Kidney (tissue), 14 donors: Measurements from ENCODE around the gene UBIAD1. TPM values are rescaled to one million over a fixed set of nuclear protein-coding genes. Genes with fewer than 3 reads are reported as not detected.
"Not testable (repeated sequence)": the region's sequence is repeated elsewhere in the genome, so short reads cannot be mapped to it uniquely, and the experiment has no call there.

Experiments used
- DNase-seq, 5 donors: peaks; one replicate each; pipeline ENCODE4 v3.0.0-alpha.2; 2013 to 2020
- FAIRE-seq: peaks from 2 replicates; lab custom pipeline; 2012; peaks lifted over from hg19 to GRCh38; lab: Jason Lieb, UNC
- H3K27ac ChIP-seq, 2 donors: one replicate each; pipeline ENCODE4 v1.7.0; 2013; ENCODE audit warnings: low read depth in 2 of 2, low read length in 2 of 2, inconsistent platforms in 1 of 2
- H3K27me3 ChIP-seq: one replicate; pipeline ENCODE4 v1.7.1; 2013; ENCODE audit warnings: low read length, inconsistent platforms; ENCODE audit not compliant: control insufficient read depth, insufficient read depth
- H3K36me3 ChIP-seq, 3 donors: one replicate each; pipeline versions ENCODE4 v1.7.0 to v1.7.1; 2013; ENCODE audit warnings: low read length in 3 of 3, control low read depth in 1 of 3, inconsistent platforms in 1 of 3; ENCODE audit not compliant: insufficient read depth in 3 of 3, control insufficient read depth in 2 of 3
- H3K4me1 ChIP-seq, 3 donors: one replicate each; pipeline versions ENCODE4 v1.7.0 to v1.7.1; 2013; ENCODE audit warnings: low read length in 3 of 3, inconsistent platforms in 1 of 3, low read depth in 1 of 3; ENCODE audit not compliant: control insufficient read depth in 2 of 3, insufficient read depth in 2 of 3
- H3K4me3 ChIP-seq, 3 donors: one replicate each; pipeline versions ENCODE4 v1.7.0 to v1.8.1; 2013; ENCODE audit warnings: low read length in 3 of 3, control low read depth in 1 of 3, inconsistent platforms in 1 of 3
- H3K9ac ChIP-seq, 3 donors: one replicate each; pipeline versions ENCODE4 v1.7.0 to v1.7.1; 2013; ENCODE audit warnings: low read length in 3 of 3, control low read depth in 1 of 3, inconsistent platforms in 1 of 3
- H3K9me3 ChIP-seq, 3 donors: one replicate each; pipeline versions ENCODE4 v1.7.0 to v1.7.1; 2013; ENCODE audit warnings: low read length in 3 of 3, control low read depth in 1 of 3, inconsistent platforms in 1 of 3; ENCODE audit not compliant: control insufficient read depth in 2 of 3, insufficient read depth in 1 of 3
- CTCF ChIP-seq: IDR thresholded peaks from 3 replicates; pipeline ENCODE4 v1.5.1; 2012; ENCODE audit warnings: mild to moderate bottlenecking, moderate library complexity, borderline replicate concordance; ENCODE audit not compliant: insufficient read depth; ENCODE audit errors: extremely low read depth
- intact Hi-C: fragments of 100-400 bp; cut with DNase I; formaldehyde crosslinking; loops from one replicate; pipeline ENCODE4 v1.11.1; 2022
- polyA plus RNA-seq: library from polyadenylated mRNA; stranded (reverse); fragments of 350-450 nt; fragmentation: Illumina TruSeq; extraction: RNeasy Lipid Tissue Mini Kit (QIAGEN cat#74804); gene quantifications from one replicate; pipeline ENCODE4 v1.2.3, GENCODE V29; 2014; ENCODE audit warnings: low read depth, low replicate concordance; ENCODE audit not compliant: insufficient read depth
- total RNA-seq: library from RNA; stranded (reverse); fragmentation: NEBNext Ultra II Directional; extraction: Animal tissue kit (Norgen Biotek cat#: 25700); gene quantifications from one replicate; pipeline ENCODE4 v1.2.1, GENCODE V29; 2021
- donor health status: control.
- donor health status: control.
- donor health status: control.
- donor health status: control.
- donor health status: control.
- donor health status: DM: yes; HTN: yes; CAD: no.
- donor health status: Normal renal cell carcinoma (clear cell type).

UBIAD1 gene
- total and polyA plus RNA-seq, 2 donors from 2014 or later: 5.6 to 14.0 TPM

GRCh38 chr1:11301601-11302000 is 28.6 kb downstream of the UBIAD1 start:
- H3K27ac ChIP-seq: no peak overlapping the region
- H3K36me3 ChIP-seq: no peaks in the 10 kb centered on the region
- H3K4me3 ChIP-seq: no peak overlapping the region
- H3K27me3 ChIP-seq: no peaks in the 10 kb centered on the region
- no peaks in the 10 kb centered on the region for H3K9me3 ChIP-seq
- no peak overlapping the region for H3K9ac ChIP-seq
- intact Hi-C loops: no loop called here
- DNase-seq (no peak), FAIRE-seq (no peak)
- no peak for TF ChIP-seq CTCF
- H3K4me1 ChIP-seq: no peaks in the 10 kb centered on the region

GRCh38 chr1:11302366-11302765 is 29.4 kb downstream of the UBIAD1 start:
- H3K9ac ChIP-seq: no peak overlapping the region
- no peaks in the 10 kb centered on the region for H3K4me1 ChIP-seq
- no peak overlapping the region for H3K4me3 ChIP-seq
- FAIRE-seq (no peak), DNase-seq (no peak)
- intact Hi-C loops: no loop called here
- H3K9me3 ChIP-seq: no peaks in the 10 kb centered on the region
- no peaks in the 10 kb centered on the region for H3K27me3 ChIP-seq
- TF ChIP-seq CTCF: no peak
- no peaks in the 10 kb centered on the region for H3K36me3 ChIP-seq
- H3K27ac ChIP-seq: no peak overlapping the region

- H3K4me3 ChIP-seq, H3K27me3 ChIP-seq, FAIRE-seq, H3K36me3 ChIP-seq, H3K27ac ChIP-seq, DNase-seq, H3K9ac ChIP-seq, H3K9me3 ChIP-seq, H3K4me1 ChIP-seq, intact Hi-C loops: not testable (repeated sequence)
These were observed 32.5 kb downstream of the UBIAD1 start for GRCh38 chr1:11305516-11305915.

GRCh38 chr1:11307852-11308251 is 34.9 kb downstream of the UBIAD1 start:
- Histone ChIP-seq H3K27ac (no peak overlapping the region), H3K9me3 (no peaks in the 10 kb centered on the region), H3K4me1 (no peaks in the 10 kb centered on the region), H3K9ac (no peak overlapping the region), H3K36me3 (no peaks in the 10 kb centered on the region), H3K27me3 (no peaks in the 10 kb centered on the region), H3K4me3 (no peak overlapping the region)
- FAIRE-seq (no peak), DNase-seq (no peak)
- TF ChIP-seq CTCF: no peak
- intact Hi-C loops: no loop called here
